Stimulated activated CD4-positive, alpha-beta T cell treated with anti-CD3 and anti-CD28 coated beads, TNF-alpha, amount 100 ng/mL, for 24 hours (primary cell): ENCODE measurements around the gene WFDC5.

ENCODE experiments used
- DNase-seq, 3 experiments: peaks; one replicate each; pipeline ENCODE4 v3.0.0-alpha.2; 2020; ENCODE audit warnings: low read depth in 3 of 3

WFDC5 gene

GRCh38 chr20:45115386-45115774 is 406 bp upstream of the WFDC5 start:
- DNase-seq, result no peak

- no peak for DNase-seq
Measured at GRCh38 chr20:45113865-45114264, 1.1 kb downstream of the WFDC5 start.

- DNase-seq, result no peak
Measured at GRCh38 chr20:45112754-45113153, 2.2 kb downstream of the WFDC5 start.

- DNase-seq, result peak in 1 of 3 experiments; percentile 11
Measured at GRCh38 chr20:45111799-45112471, 3.0 kb downstream of the WFDC5 start.

GRCh38 chr20:45111285-45111684 is 3.7 kb downstream of the WFDC5 start:
- no peak for DNase-seq

GRCh38 chr20:45110301-45110700 is 4.7 kb downstream of the WFDC5 start:
- no peak for DNase-seq

- no peak for DNase-seq
Measured at GRCh38 chr20:45109634-45110033, 5.3 kb downstream of the WFDC5 start.

- no peak for DNase-seq
Measured at GRCh38 chr20:45105317-45105716, 9.7 kb downstream of the WFDC5 start.

GRCh38 chr20:45104786-45105185 is 10.2 kb downstream of the WFDC5 start:
- no peak for DNase-seq

GRCh38 chr20:45103072-45103471 is 11.9 kb downstream of the WFDC5 start:
- DNase-seq, result no peak

- DNase-seq, result no peak
Measured at GRCh38 chr20:45101333-45101850, 13.6 kb downstream of the WFDC5 start.

GRCh38 chr20:45100563-45101245 is 14.3 kb downstream of the WFDC5 start, which contains the start of gene KCNS1:
KCNS1 (minus strand) TSS chr20:45101127; CDS start chr20:45099236, 1,891 bp downstream.
- no peak for DNase-seq

GRCh38 chr20:45098103-45098773 is 16.7 kb downstream of the WFDC5 start:
- peak in 1 of 3 experiments; percentile 35 for DNase-seq

- peak in 1 of 3 experiments; percentile 55 for DNase-seq
Measured at GRCh38 chr20:45097485-45098102, 17.4 kb downstream of the WFDC5 start.

- DNase-seq, result no peak
Measured at GRCh38 chr20:45096781-45097180, 18.2 kb downstream of the WFDC5 start.

GRCh38 chr20:45095805-45096238 is 19.2 kb downstream of the WFDC5 start:
- DNase-seq, result peak; percentile 22 to 45 (median 44)

- DNase-seq, result no peak
Measured at GRCh38 chr20:45094864-45095574, 20.0 kb downstream of the WFDC5 start.

GRCh38 chr20:45094201-45094600 is 20.8 kb downstream of the WFDC5 start:
- DNase-seq, result no peak

- DNase-seq, result no peak
Measured at GRCh38 chr20:45092898-45093297, 22.1 kb downstream of the WFDC5 start.

- DNase-seq, result no peak
Measured at GRCh38 chr20:45091366-45091765, 23.6 kb downstream of the WFDC5 start.

GRCh38 chr20:45090481-45090880 is 24.5 kb downstream of the WFDC5 start:
- DNase-seq, result no peak
